ENCODE measurements around the gene DPPA3.

DNA sequence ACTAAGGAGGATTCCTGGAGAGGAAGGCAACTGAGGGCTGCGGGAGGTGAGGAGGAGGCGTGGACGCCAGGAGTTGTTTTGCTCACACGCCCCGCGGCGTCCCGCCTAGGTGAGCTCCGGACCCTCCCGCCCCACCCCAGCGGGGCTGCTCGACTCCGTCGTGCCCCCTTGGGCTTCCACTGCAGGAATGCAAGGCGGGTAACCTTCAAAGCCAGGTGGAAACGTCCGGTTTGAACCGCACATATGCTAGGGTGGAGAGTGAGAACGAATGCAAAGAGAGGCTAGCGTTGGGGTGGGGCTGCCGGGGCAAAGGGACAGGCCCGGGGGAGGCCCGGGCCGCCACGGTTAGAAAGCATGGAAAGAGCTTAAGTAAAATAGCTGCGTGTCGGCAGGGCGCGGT is 5.4 kb upstream of the DPPA3 start:
- TF ChIP-seq, protein P1, sequence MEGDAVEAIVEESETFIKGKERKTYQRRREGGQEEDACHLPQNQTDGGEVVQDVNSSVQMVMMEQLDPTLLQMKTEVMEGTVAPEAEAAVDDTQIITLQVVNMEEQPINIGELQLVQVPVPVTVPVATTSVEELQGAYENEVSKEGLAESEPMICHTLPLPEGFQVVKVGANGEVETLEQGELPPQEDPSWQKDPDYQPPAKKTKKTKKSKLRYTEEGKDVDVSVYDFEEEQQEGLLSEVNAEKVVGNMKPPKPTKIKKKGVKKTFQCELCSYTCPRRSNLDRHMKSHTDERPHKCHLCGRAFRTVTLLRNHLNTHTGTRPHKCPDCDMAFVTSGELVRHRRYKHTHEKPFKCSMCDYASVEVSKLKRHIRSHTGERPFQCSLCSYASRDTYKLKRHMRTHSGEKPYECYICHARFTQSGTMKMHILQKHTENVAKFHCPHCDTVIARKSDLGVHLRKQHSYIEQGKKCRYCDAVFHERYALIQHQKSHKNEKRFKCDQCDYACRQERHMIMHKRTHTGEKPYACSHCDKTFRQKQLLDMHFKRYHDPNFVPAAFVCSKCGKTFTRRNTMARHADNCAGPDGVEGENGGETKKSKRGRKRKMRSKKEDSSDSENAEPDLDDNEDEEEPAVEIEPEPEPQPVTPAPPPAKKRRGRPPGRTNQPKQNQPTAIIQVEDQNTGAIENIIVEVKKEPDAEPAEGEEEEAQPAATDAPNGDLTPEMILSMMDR (conservative IDR thresholded peaks at IDR 0.05; ENCODE audit: low read depth, low read length) = no peak
- no peak for TF ChIP-seq EZH2 (IDR thresholded peaks at IDR 0.05; ENCODE audit: borderline replicate concordance, low read depth, low read length, poor library complexity, severe bottlenecking)

All from A673 (cell line).